ENCODE measurements around the gene GBGT1. TPM values are rescaled to one million over a fixed set of nuclear protein-coding genes. Genes with fewer than 3 reads are reported as not detected.
"Not testable (repeated sequence)": the region's sequence is repeated elsewhere in the genome, so short reads cannot be mapped to it uniquely, and the experiment has no call there.

GBGT1 gene
- 10 to 100 TPM; 11.0 to 43.3 (median 25.9) TPM for total RNA-seq
- polyA plus RNA-seq, result 10 to 100 TPM in 1 of 2 donors, 1 to 10 TPM in 1; 3.9 to 12.9 TPM
- long read RNA-seq, donor 1, transcript GBGT1-202 (7 exons, 847 nt), result minor isoform, 10 of 64 reads
- long read RNA-seq, donor 1, transcript GBGT1-201 (4 exons, 633 nt), result minor isoform, 7 of 64 reads
- long read RNA-seq, donor 1, transcript GBGT1-203 (7 exons, 1,985 nt), result major isoform, 22 of 64 reads
- long read RNA-seq, donor 1, transcript GBGT1-204 (7 exons, 1,935 nt), result minor isoform, 8 of 64 reads
- long read RNA-seq, donor 1, partial matches to known transcripts, result 6 of 64 reads
- long read RNA-seq, donor 1, other reads (novel, unspliced or antisense), result 8 of 64 reads
- long read RNA-seq, donor 2, partial matches to known transcripts, result 0 of 1 reads
- long read RNA-seq, donor 2, other reads (novel, unspliced or antisense), result 0 of 1 reads
- long read RNA-seq, donor 3, partial matches to known transcripts, result 2 of 16 reads
- long read RNA-seq, donor 3, other reads (novel, unspliced or antisense), result 8 of 16 reads

DNA sequence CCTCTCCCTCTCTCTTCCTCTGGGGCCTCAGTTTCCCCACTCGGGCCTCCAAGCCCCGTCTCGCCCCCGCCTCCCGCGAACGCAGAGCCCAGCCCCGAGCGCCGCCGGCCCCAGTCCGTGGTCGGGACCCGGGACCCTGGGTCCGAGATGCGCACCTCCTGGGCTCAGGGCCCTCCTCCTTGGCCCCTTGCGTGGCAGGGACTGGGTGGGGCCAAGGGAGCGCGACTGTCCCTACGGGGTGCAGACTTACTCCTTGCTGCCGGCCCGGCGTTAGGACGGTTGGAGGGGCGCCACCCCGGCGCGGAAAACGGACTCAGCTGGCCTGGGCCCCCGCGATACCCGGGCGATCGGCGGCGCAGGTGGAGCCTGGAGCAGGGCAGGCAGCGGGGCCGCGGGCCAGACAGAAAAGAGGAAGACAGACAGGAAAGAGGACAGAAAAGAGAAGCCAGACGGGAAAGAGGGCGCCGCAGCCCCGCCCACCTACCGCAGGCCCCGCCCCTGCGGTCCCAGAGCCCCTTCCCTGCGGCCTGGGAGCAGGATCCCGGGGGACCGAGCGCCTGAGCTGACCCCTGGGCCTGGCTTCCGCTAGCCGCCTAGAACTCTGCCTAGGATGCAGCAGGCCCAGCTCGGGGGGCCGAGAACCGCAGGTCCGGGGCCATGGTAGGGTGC lies at the start of gene GBGT1:
GBGT1 (minus strand) TSS at position 411 of the 669 bp plus-strand sequence. CDS start 1,502 bp downstream, outside the sequence.
- Histone ChIP-seq H3K9me3 (no peaks in the 10 kb centered on the region), H3K4me1 (ENCODE audit: insufficient read depth) (peaks cover 5% of the 10 kb centered on the region), H3K27me3 (no peaks in the 10 kb centered on the region), H3K27ac (peak within 1 kb of the TSS; percentile 26 to 43), H3K4me3 (peak within 1 kb of the TSS; percentile 70), H3K36me3 (no peaks in the 10 kb centered on the region)
- TF ChIP-seq POLR2A (IDR thresholded peaks at IDR 0.05) (peak; percentile 27), EP300 (IDR thresholded peaks at IDR 0.05) (no peak)
- intact Hi-C loops (cut with DNase I), result no loop called here
- WGBS, 3 donors, result 1% methylated on average over 43 to 56 of the region's 56 CpGs
- peak; percentile 71 to 83 (median 76) for DNase-seq

DNA sequence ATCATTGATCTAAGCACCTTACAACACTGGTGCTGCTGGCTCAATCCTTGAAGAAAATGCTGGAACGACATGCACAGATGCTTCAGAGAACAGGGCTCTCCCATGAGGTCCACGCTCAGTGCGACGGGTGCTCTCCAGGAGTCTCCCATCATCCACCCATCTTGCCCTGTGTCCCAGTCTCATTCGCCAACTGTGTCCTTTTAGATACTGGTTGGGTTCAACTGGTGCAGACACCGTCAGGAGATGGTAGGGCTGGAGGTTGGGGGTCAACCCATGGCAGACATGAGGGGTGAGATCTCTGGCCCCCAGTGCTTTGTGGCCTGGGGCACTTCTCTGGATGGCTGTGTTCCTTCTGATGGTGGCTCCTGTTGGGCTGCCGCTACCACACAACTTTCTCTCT lies 46.9 kb upstream of the GBGT1 start:
- H3K4me1 ChIP-seq (ENCODE audit: insufficient read depth), result no peaks in the 10 kb centered on the region
- no peaks in the 10 kb centered on the region for H3K27me3 ChIP-seq
- no peaks in the 10 kb centered on the region for H3K36me3 ChIP-seq
- H3K4me3 ChIP-seq, result no peak overlapping the region
- WGBS, 3 donors, result 91 to 96% (median 91%) methylated on average over 7 of the region's 7 CpGs
- no peak for DNase-seq
- no peak overlapping the region for H3K27ac ChIP-seq
- intact Hi-C loops (cut with DNase I), result no loop called here
- no peaks in the 10 kb centered on the region for H3K9me3 ChIP-seq
- no peak for TF ChIP-seq POLR2A (IDR thresholded peaks at IDR 0.05)
- TF ChIP-seq, protein P1, sequence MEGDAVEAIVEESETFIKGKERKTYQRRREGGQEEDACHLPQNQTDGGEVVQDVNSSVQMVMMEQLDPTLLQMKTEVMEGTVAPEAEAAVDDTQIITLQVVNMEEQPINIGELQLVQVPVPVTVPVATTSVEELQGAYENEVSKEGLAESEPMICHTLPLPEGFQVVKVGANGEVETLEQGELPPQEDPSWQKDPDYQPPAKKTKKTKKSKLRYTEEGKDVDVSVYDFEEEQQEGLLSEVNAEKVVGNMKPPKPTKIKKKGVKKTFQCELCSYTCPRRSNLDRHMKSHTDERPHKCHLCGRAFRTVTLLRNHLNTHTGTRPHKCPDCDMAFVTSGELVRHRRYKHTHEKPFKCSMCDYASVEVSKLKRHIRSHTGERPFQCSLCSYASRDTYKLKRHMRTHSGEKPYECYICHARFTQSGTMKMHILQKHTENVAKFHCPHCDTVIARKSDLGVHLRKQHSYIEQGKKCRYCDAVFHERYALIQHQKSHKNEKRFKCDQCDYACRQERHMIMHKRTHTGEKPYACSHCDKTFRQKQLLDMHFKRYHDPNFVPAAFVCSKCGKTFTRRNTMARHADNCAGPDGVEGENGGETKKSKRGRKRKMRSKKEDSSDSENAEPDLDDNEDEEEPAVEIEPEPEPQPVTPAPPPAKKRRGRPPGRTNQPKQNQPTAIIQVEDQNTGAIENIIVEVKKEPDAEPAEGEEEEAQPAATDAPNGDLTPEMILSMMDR (IDR thresholded peaks at IDR 0.05), result no peak
- no peak for TF ChIP-seq EP300 (IDR thresholded peaks at IDR 0.05)

DNA sequence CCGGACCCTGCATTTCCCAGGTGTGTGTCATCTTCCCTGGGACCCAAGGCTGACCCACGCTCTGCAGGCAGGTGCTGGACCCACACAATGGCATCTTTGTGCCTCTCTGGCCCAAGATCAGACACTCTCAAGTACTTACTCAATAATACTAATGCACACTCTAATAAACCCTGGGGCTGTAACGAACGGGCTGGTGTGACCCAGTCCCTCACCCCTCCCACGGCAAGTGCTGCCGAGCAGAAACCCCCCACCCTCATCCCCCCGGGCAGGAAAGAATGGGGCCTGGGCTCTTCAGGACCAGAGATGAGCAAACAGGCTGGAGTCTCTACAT lies 46.5 kb upstream of the GBGT1 start:
- H3K9me3 ChIP-seq, result no peaks in the 10 kb centered on the region
- no peak overlapping the region for H3K27ac ChIP-seq
- no peaks in the 10 kb centered on the region for H3K36me3 ChIP-seq
- DNase-seq, result no peak
- WGBS, 3 donors, result 63 to 73% (median 72%) methylated on average over 7 of the region's 7 CpGs
- no peaks in the 10 kb centered on the region for H3K27me3 ChIP-seq
- H3K4me1 ChIP-seq (ENCODE audit: insufficient read depth), result no peaks in the 10 kb centered on the region
- TF ChIP-seq POLR2A (IDR thresholded peaks at IDR 0.05) (no peak), EP300 (IDR thresholded peaks at IDR 0.05) (no peak)
- TF ChIP-seq, protein P1 (IDR thresholded peaks at IDR 0.05), result no peak
- intact Hi-C loops (cut with DNase I), result no loop called here
- H3K4me3 ChIP-seq, result no peak overlapping the region

DNA sequence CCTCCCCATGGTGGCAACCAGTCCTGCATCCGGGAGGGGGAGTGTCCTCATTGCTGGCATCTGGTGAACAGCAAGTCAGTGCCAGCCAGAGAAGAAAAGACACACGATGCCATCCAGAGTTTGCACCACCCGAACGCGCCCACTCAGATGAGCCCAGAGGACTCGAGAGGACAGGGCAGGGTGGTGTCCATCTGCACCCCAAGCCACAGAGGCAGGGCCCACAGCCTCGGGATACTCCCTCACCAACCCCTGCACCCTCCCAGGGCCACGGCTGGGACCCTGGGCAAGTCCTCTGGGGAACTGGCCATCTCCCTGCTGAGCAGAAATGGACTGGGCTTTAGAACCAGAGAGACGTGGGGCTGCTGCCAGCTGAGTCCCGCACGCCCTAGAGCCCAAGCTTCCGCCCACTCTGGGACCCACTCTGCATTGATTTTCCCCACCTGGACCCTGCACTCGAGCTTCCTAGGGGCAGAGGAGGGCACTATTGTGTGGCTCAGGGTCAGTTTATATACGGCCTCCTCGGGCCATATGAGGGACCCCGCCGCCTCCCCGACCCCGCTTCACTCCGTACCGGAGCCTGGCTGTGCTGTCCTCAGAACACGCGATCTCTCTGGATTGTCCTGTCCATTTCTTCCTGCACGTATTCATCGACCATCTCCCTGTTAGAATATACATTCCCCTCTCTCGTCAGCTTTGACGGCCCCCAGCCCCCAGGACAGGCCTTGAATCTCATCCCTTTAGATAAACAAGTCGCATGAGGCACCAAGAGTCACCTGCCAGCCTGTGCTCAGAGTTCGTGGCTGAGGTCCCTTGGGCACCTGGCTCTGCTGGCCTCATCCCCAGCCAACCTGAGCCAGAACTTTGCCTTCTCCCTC lies 45.9 kb upstream of the GBGT1 start:
- H3K36me3 ChIP-seq; H3K27ac ChIP-seq; H3K4me1 ChIP-seq (ENCODE audit: insufficient read depth); DNase-seq; H3K9me3 ChIP-seq; H3K27me3 ChIP-seq; intact Hi-C loops (cut with DNase I); H3K4me3 ChIP-seq: not testable (repeated sequence)
- 78 to 80% (median 78%) methylated on average over 28 to 29 of the region's 29 CpGs for WGBS, 3 donors

DNA sequence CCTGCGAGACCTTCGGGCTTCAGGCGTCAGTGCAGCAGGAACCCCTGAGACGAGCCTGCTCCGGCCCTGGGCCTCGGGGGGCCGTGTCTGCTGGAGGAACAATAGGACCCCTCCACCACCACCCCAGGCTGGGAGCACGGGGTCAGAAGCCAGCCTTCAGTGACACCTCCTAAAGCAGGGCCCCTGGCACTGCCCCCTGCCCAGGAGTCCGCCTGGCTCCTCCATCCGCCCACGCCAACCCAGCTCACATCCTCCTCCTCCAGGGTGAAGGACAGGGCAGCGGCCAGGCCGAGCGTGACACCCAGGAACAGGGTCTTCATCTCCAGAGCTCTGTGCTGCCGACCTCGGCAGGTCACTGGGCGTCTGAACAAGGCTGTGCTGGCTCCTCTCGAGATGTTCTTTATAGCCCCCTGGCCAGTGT lies 45.2 kb upstream of the GBGT1 start, which contains the start of gene OBP2B:
OBP2B (minus strand) TSS at position 371 of the 421 bp plus-strand sequence; CDS start at position 320, 51 bp downstream.
- DNase-seq; H3K9me3 ChIP-seq; H3K4me1 ChIP-seq (ENCODE audit: insufficient read depth); H3K4me3 ChIP-seq; intact Hi-C loops (cut with DNase I); H3K27me3 ChIP-seq; H3K36me3 ChIP-seq; H3K27ac ChIP-seq: not testable (repeated sequence)
- 72% methylated on average over 11 of the region's 18 CpGs; no CpG with 5 or more reads in 2 of the 3 donors for WGBS, 3 donors

DNA sequence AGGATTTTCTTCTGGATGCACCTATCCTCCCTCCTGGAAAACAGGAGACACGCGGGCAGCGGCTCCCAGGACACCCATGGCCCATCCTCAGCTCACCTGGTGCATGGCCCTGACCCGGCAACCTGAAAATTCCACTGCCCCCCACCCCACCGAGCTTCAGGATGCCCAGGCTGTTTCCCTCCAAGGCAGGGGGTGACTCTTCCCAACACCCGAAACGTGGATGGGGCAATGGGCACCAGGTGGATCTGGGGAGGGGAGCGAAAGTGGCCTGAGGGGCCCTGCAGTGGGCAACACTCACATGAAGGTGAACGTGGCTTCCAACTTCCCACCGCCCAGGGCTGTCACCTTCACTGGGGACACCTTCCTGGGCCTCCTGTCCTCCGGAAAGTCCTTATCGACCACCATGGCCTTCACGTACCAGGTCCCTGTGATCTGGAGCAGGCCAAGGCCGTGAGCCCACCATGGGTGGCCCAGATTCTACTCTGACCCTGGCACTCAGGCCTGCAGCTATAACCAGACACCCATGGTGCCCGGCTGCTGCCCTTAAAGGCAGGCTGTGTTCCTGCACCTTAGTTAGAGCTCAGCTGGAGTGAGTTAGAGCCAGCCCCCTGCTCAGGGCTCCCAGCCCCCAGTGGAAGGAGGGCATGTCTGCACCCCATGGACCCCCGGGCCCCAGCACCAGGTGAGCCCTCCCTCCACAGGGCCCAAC lies 44.6 kb upstream of the GBGT1 start:
- H3K27me3 ChIP-seq; intact Hi-C loops (cut with DNase I); DNase-seq; H3K36me3 ChIP-seq; H3K9me3 ChIP-seq; H3K4me3 ChIP-seq; H3K4me1 ChIP-seq (ENCODE audit: insufficient read depth); H3K27ac ChIP-seq: not testable (repeated sequence)
- 88 to 89% (median 89%) methylated on average over 13 to 15 of the region's 16 CpGs for WGBS, 3 donors
